Measurements from ENCODE around the gene DLX1. TPM values are rescaled to one million over a fixed set of nuclear protein-coding genes. Genes with fewer than 3 reads are reported as not detected.

Gene DLX1
- total and polyA plus RNA-seq, 2 experiments from 2014 or later = not detected

- Mint-ChIP-seq H3K4me3 (no peak overlapping the region), H3K9me3 (no peaks in the 10 kb centered on the region), H3K4me1 (no peaks in the 10 kb centered on the region), H3K36me3 (ENCODE audit: low read depth) (no peaks in the 10 kb centered on the region; the same call in 2 of the 3 replicates), H3K27me3 (ENCODE audit: insufficient read depth, low read depth, poor library complexity) (no peaks in the 10 kb centered on the region), H3K27ac (no peak overlapping the region)
- no peaks in the 10 kb centered on the region for H3K4me1 ChIP-seq (ENCODE audit: insufficient read depth)
- H2AFZ ChIP-seq = no peak overlapping the region
- H3F3A ChIP-seq (replicated peaks; ENCODE audit: low read depth) = no peaks in the 10 kb centered on the region
- no peaks in the 10 kb centered on the region for H3K36me3 ChIP-seq (ENCODE audit: insufficient read depth)
- no peaks in the 10 kb centered on the region for H3K9me2 ChIP-seq (ENCODE audit: insufficient read depth)
- no peak overlapping the region for H3K4me3 ChIP-seq
- no peaks in the 10 kb centered on the region for H3K27me3 ChIP-seq (ENCODE audit: insufficient read depth)
- ATAC-seq (no peak), DNase-seq (ENCODE audit: low spot score) (no peak)
- H3K4me2 ChIP-seq = no peak overlapping the region
- no peak for TF ChIP-seq CTCF (conservative IDR thresholded peaks at IDR 0.05; ENCODE audit: low read depth in 2 of 2)
- no peak for TF ChIP-seq ETS1 (IDR thresholded peaks at IDR 0.05)
- no peak for TF ChIP-seq EZH2phosphoT487 (IDR thresholded peaks at IDR 0.05; ENCODE audit: unreplicated experiment)
- no peak for TF ChIP-seq CREB1 (CRISPR knock-in tag; IDR thresholded peaks at IDR 0.05; ENCODE audit: low read depth)
- TF ChIP-seq REST (IDR thresholded peaks at IDR 0.05; ENCODE audit: unreplicated experiment) = no peak
- no peak for TF ChIP-seq ZNF114 (CRISPR knock-in tag; IDR thresholded peaks at IDR 0.05)
- TF ChIP-seq NANOG (IDR thresholded peaks at IDR 0.05; ENCODE audit: borderline replicate concordance) = no peak
- no peak for TF ChIP-seq EZH2 (IDR thresholded peaks at IDR 0.05; ENCODE audit: low read depth, unreplicated experiment)
- TF ChIP-seq POLR2AphosphoS5 (IDR thresholded peaks at IDR 0.05; ENCODE audit: low read depth) = no peak
- TF ChIP-seq JUNB (IDR thresholded peaks at IDR 0.05; ENCODE audit: unreplicated experiment) = no peak
- no peak for TF ChIP-seq STAT1 (IDR thresholded peaks at IDR 0.05; ENCODE audit: unreplicated experiment)
- no peak for TF ChIP-seq ZNF331 (CRISPR knock-in tag; IDR thresholded peaks at IDR 0.05; ENCODE audit: low read depth)
- TF ChIP-seq ZNF462 (CRISPR knock-in tag; IDR thresholded peaks at IDR 0.05) = no peak
- no peak overlapping the region for H3K27ac ChIP-seq (ENCODE audit: low read depth)
- H4K20me1 ChIP-seq (replicated peaks; ENCODE audit: insufficient read depth) = no peaks in the 10 kb centered on the region
- H3K79me2 ChIP-seq (replicated peaks; ENCODE audit: insufficient read depth) = no peaks in the 10 kb centered on the region; the same call in 1 of the 2 replicates
Measured at GRCh38 chr2:172039011-172039704, 46.1 kb upstream of the DLX1 start.

All from GM23338 (cell line).